Right ventricle myocardium superior (tissue), 1 donor: ENCODE results near the gene TP73. TPM values are rescaled to one million over a fixed set of nuclear protein-coding genes. Genes with fewer than 3 reads are reported as not detected.
"Not testable (repeated sequence)": the region's sequence is repeated elsewhere in the genome, so short reads cannot be mapped to it uniquely, and the experiment has no call there.

Experiments used
- ATAC-seq: fragments of 200-7000 bp; cut with Tn5 transposase; one replicate; pipeline ENCODE4 v1.9.1; 2020; ENCODE audit warnings: mild to moderate bottlenecking; ENCODE audit not compliant: poor library complexity
- DNase-seq: peaks from one replicate; pipeline ENCODE4 v3.0.0-alpha.2; 2020
- intact Hi-C: fragments of 100-400 bp; cut with DNase I; formaldehyde crosslinking; loops from one replicate; pipeline ENCODE4 v1.11.2; 2022
- total RNA-seq: library from RNA; stranded (reverse); fragmentation: NEBNext Ultra II Directional; extraction: Animal tissue kit (Norgen Biotek cat#: 25700); gene quantifications from one replicate; pipeline ENCODE4 v1.2.1, GENCODE V29; 2021
- donor health status: DM: no; HTN: yes; CAD: no; lungs with severe emphysema.

Gene TP73
- total RNA-seq, 1 donor from 2014 or later: not detected

GRCh38 chr1:3616861-3617260 lies 35.5 kb upstream of the TP73 start:
- intact Hi-C loops: loop anchor here (2.0 kb wide), 1 partner anchor 50 kb away; no protein-coding TSS in a partner anchor

GRCh38 chr1:3617806-3618345 lies 34.4 kb upstream of the TP73 start:
- intact Hi-C loops: loop anchor here (2.0 kb wide), 1 partner anchor 51 kb away; no protein-coding TSS in a partner anchor
- no peak for ATAC-seq
- no peak for DNase-seq

More at GRCh38 chr1:3616861-3617260, 35.5 kb upstream of the TP73 start:
- DNase-seq (no peak), ATAC-seq (no peak)

GRCh38 chr1:3618531-3618880 lies 33.8 kb upstream of the TP73 start:
- intact Hi-C loops: no loop called here
- no peak for ATAC-seq
- DNase-seq: no peak

- DNase-seq (peak; percentile 73), ATAC-seq (peak; percentile 83)
- intact Hi-C loops: no loop called here
Observed at GRCh38 chr1:3618881-3619671, 33.2 kb upstream of the TP73 start.

GRCh38 chr1:3620708-3621107 lies 31.6 kb upstream of the TP73 start:
- DNase-seq: no peak
- intact Hi-C loops: loop anchor here (1.0 kb wide), 1 partner anchor 129 kb away; no protein-coding TSS in a partner anchor
- no peak for ATAC-seq

GRCh38 chr1:3621151-3621671 lies 31.1 kb upstream of the TP73 start:
- not testable (repeated sequence) for ATAC-seq, DNase-seq
- intact Hi-C loops: loop anchor here (1.0 kb wide), 1 partner anchor 130 kb away; no protein-coding TSS in a partner anchor

GRCh38 chr1:3622102-3622501 lies 30.2 kb upstream of the TP73 start:
- intact Hi-C loops: not testable (repeated sequence)

GRCh38 chr1:3623441-3624199 lies 28.7 kb upstream of the TP73 start:
- ATAC-seq (no peak), DNase-seq (peak; percentile 33)
- intact Hi-C loops: no loop called here

More at GRCh38 chr1:3622102-3622501, 30.2 kb upstream of the TP73 start:
- not testable (repeated sequence) for DNase-seq, ATAC-seq

- ATAC-seq: peak; percentile 98
- peak; percentile 100 for DNase-seq
- intact Hi-C loops: no loop called here
Observed at GRCh38 chr1:3624200-3625136, 27.8 kb upstream of the TP73 start, which contains the start of gene TPRG1L. TSS of gene TPRG1L (plus strand) at chr1:3625015. CDS start at chr1:3625073, 58 bp downstream.

GRCh38 chr1:3625151-3625907 lies 27.0 kb upstream of the TP73 start:
- ATAC-seq (no peak), DNase-seq (peak; percentile 47)
- intact Hi-C loops: no loop called here

- ATAC-seq: no peak
- no peak for DNase-seq
Observed at GRCh38 chr1:3626025-3626424, 26.3 kb upstream of the TP73 start.

GRCh38 chr1:3627515-3628253 lies 24.6 kb upstream of the TP73 start:
- ATAC-seq (no peak), DNase-seq (peak; percentile 40)
- intact Hi-C loops: no loop called here

More at GRCh38 chr1:3626025-3626424, 26.3 kb upstream of the TP73 start:
- intact Hi-C loops: no loop called here

GRCh38 chr1:3628445-3628844 lies 23.9 kb upstream of the TP73 start:
- intact Hi-C loops: no loop called here

GRCh38 chr1:3629561-3630160 lies 22.7 kb upstream of the TP73 start:
- DNase-seq (peak; percentile 13), ATAC-seq (no peak)
- intact Hi-C loops: no loop called here

More at GRCh38 chr1:3628445-3628844, 23.9 kb upstream of the TP73 start:
- DNase-seq (no peak), ATAC-seq (no peak)

- peak; percentile 22 for DNase-seq
- intact Hi-C loops: no loop called here
- no peak for ATAC-seq
Observed at GRCh38 chr1:3630161-3630611, 22.1 kb upstream of the TP73 start.

GRCh38 chr1:3630914-3631313 lies 21.4 kb upstream of the TP73 start:
- ATAC-seq (no peak), DNase-seq (no peak)
- intact Hi-C loops: no loop called here
